ENCODE results near the gene GP2.

DNA sequence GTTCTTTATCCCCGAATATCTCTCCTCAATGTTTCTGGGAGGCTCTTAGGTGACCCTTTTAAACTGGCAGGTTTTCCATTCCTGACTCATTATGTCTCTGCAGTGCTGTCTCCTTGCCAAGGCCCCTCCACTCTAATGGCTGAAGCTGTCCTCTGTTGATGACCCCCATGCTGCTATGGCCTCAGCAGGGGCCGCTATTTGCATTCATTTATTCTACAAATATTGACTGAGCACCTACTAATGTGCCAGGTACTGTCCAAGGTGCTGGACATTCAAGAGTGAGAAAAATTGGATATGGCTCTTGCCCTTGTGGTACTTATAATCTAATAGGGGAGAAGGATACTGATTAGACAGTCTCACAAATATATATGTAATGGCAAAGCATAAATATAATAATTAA lies 55.4 kb downstream of the GP2 start:
- TF ChIP-seq FOXK2 (IDR thresholded peaks at IDR 0.05) (no peak), CTBP1 (IDR thresholded peaks at IDR 0.05; ENCODE audit: borderline replicate concordance) (no peak)

Data from HEK293T (cell line).